HEK293 (cell line): Measurements from ENCODE around the gene VMAC.

ENCODE experiments used
- BCL6B ChIP-seq: fragments of 450-650 bp; formaldehyde crosslinking; IDR thresholded peaks from 2 replicates; pipeline ENCODE4 v1.5.1; 2017; ENCODE audit warnings: missing biosample characterization, missing genetic modification characterization
- CTCF ChIP-seq: fragments of 450-650 bp; formaldehyde crosslinking; IDR thresholded peaks from 2 replicates; pipeline ENCODE4 v1.5.1; 2016; ENCODE audit warnings: missing biosample characterization, missing genetic modification characterization
- SALL2 ChIP-seq: fragments of 450-650 bp; formaldehyde crosslinking; IDR thresholded peaks from 2 replicates; pipeline ENCODE4 v1.5.0; 2017; ENCODE audit warnings: missing biosample characterization, mild to moderate bottlenecking, missing genetic modification characterization, borderline replicate concordance
- SP7 ChIP-seq: fragments of 450-650 bp; formaldehyde crosslinking; IDR thresholded peaks from 2 replicates; pipeline ENCODE4 v1.5.1; 2016; ENCODE audit warnings: missing biosample characterization, missing genetic modification characterization
- ZBTB26 ChIP-seq: fragments of 450-650 bp; formaldehyde crosslinking; optimal IDR thresholded peaks from 2 replicates; pipeline ENCODE3; 2016; ENCODE audit warnings: missing biosample characterization, mild to moderate bottlenecking, missing genetic modification characterization
- ZNF157 ChIP-seq: fragments of 450-650 bp; formaldehyde crosslinking; IDR thresholded peaks from 2 replicates; pipeline ENCODE4 v1.5.1; 2016; ENCODE audit warnings: missing biosample characterization, missing genetic modification characterization
- ZNF362 ChIP-seq: fragments of 450-650 bp; formaldehyde crosslinking; IDR thresholded peaks from 2 replicates; pipeline ENCODE4 v1.5.1; 2016; ENCODE audit warnings: missing biosample characterization, missing genetic modification characterization
- ZNF560 ChIP-seq: fragments of 450-650 bp; formaldehyde crosslinking; IDR thresholded peaks from 2 replicates; pipeline ENCODE4 v1.5.1; 2017; ENCODE audit warnings: missing biosample characterization, missing genetic modification characterization, borderline replicate concordance
- ZNF571 ChIP-seq: fragments of 450-650 bp; formaldehyde crosslinking; IDR thresholded peaks from 2 replicates; pipeline ENCODE4 v1.5.0; 2017; ENCODE audit warnings: missing biosample characterization, missing genetic modification characterization
- ZSCAN23 ChIP-seq: fragments of 450-650 bp; formaldehyde crosslinking; IDR thresholded peaks from 2 replicates; pipeline ENCODE4 v1.5.1; 2016; ENCODE audit warnings: missing biosample characterization, missing genetic modification characterization

- TF ChIP-seq ZNF560 (no peak), CTCF (no peak), ZSCAN23 (tag by site-specific recombination) (no peak), SP7 (no peak), ZNF157 (tag by site-specific recombination) (no peak), ZNF362 (tag by site-specific recombination) (no peak), ZNF571 (tag by site-specific recombination) (no peak), SALL2 (tag by site-specific recombination) (no peak), ZBTB26 (tag by site-specific recombination) (no peak), BCL6B (no peak)
Observed at GRCh38 chr19:5899728-5900526, 4.7 kb upstream of the VMAC start.
